Activated B cell treated with CpG ODN at 0.5 μM for 24 hours (primary cell): ENCODE results near the gene PDIA5. TPM values are rescaled to one million over a fixed set of nuclear protein-coding genes. Genes with fewer than 3 reads are reported as not detected.

ENCODE experiments used
- ATAC-seq: fragments of 200-7000 bp; cut with Tn5 transposase; one replicate; pipeline ENCODE4 v1.10.0; 2021; ENCODE audit warnings: low read depth, mild to moderate bottlenecking, moderate library complexity
- CTCF ChIA-PET: fragments of 350-600 bp; sonication (Branson Sonifier 250); formaldehyde crosslinking; loops from one replicate; lab custom pipeline; 2021; ENCODE audit warnings: antibody characterized with exemption; lab: Charles Lee
- POLR2A ChIA-PET: fragments of 350-600 bp; sonication (Branson Sonifier 250); formaldehyde crosslinking; loops from one replicate; lab custom pipeline; 2021; ENCODE audit warnings: antibody characterized with exemption; lab: Charles Lee
- DNase-seq: peaks from one replicate; pipeline ENCODE4 v3.0.0; 2022
- H3K27ac Mint-ChIP-seq: one replicate; pipeline ENCODE4 v1.8.0; 2020; ENCODE audit warnings: mixed read lengths
- H3K27me3 Mint-ChIP-seq: one replicate; pipeline ENCODE4 v1.8.0; 2021; ENCODE audit warnings: mixed read lengths
- H3K36me3 Mint-ChIP-seq: one replicate; pipeline ENCODE4 v1.8.0; 2021; ENCODE audit warnings: low read depth, mixed read lengths
- H3K4me1 Mint-ChIP-seq: one replicate; pipeline ENCODE4 v1.8.0; 2021; ENCODE audit warnings: mixed read lengths
- H3K4me3 Mint-ChIP-seq: one replicate; pipeline ENCODE4 v1.8.0; 2020; ENCODE audit warnings: mild to moderate bottlenecking, mixed read lengths
- H3K9me3 Mint-ChIP-seq: one replicate; pipeline ENCODE4 v1.8.0; 2020; ENCODE audit warnings: mixed read lengths
- intact Hi-C: fragments of 100-400 bp; cut with micrococcal nuclease; formaldehyde crosslinking; loops from one replicate; pipeline ENCODE4 v1.15.1; 2024
- total RNA-seq: library from RNA; stranded (reverse); gene quantifications from 2 replicates; pipeline ENCODE4 v1.2.3, GENCODE V29; 2022
- TF ChIP-seq, protein P1 (sequence below): fragments of 200-600 bp; IDR thresholded peaks from one replicate; pipeline ENCODE4 v1.8.0; 2022; ENCODE audit warnings: antibody characterized with exemption, mild to moderate bottlenecking

Gene PDIA5
- total RNA-seq, 1 donor from 2014 or later = 8.5 TPM

DNA sequence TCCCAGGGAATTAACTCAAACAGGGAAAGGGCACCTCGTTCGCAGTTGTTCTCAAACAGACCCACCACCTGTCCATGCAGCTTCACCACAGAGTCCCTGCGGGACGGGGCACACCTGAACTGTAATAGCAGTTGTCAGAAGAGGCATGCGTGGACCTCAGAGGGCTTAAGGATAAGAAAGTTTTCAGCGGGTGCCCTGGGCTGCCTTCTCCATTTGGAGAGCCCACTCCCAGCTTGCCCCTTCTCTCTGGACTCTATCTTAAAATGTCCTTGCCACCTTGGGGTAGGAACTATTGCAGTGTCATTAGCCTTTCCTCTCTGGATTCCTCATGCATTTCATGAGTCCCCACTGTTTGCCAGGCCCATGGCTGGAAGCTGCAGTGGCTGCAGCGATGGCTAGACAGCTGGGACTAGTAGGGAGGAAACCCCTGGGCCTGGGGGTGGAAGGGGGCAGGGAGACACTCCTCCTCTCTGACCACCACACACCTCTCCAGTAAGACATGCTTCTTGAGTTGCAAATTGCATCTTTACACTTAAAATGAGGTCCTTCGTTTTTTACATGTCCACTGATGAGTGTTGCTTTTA is 33.5 kb downstream of the PDIA5 start:
- ChIA-PET POLR2A (no interaction called here), CTCF (interaction anchor here (0.6 to 1.6 kb wide), 2 partner anchors 11 to 842 kb away, joined by 3 to 6 read pairs; no protein-coding TSS in a partner anchor)
- intact Hi-C loops = no loop called here
- Mint-ChIP-seq H3K36me3 (peaks cover 22% of the 10 kb centered on the region), H3K27me3 (no peaks in the 10 kb centered on the region), H3K4me1 (peaks cover 7% of the 10 kb centered on the region), H3K4me3 (no peak overlapping the region), H3K9me3 (no peaks in the 10 kb centered on the region), H3K27ac (no peak overlapping the region)
- no peak for DNase-seq
- ATAC-seq = no peak
- TF ChIP-seq, protein P1, sequence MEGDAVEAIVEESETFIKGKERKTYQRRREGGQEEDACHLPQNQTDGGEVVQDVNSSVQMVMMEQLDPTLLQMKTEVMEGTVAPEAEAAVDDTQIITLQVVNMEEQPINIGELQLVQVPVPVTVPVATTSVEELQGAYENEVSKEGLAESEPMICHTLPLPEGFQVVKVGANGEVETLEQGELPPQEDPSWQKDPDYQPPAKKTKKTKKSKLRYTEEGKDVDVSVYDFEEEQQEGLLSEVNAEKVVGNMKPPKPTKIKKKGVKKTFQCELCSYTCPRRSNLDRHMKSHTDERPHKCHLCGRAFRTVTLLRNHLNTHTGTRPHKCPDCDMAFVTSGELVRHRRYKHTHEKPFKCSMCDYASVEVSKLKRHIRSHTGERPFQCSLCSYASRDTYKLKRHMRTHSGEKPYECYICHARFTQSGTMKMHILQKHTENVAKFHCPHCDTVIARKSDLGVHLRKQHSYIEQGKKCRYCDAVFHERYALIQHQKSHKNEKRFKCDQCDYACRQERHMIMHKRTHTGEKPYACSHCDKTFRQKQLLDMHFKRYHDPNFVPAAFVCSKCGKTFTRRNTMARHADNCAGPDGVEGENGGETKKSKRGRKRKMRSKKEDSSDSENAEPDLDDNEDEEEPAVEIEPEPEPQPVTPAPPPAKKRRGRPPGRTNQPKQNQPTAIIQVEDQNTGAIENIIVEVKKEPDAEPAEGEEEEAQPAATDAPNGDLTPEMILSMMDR = no peak

DNA sequence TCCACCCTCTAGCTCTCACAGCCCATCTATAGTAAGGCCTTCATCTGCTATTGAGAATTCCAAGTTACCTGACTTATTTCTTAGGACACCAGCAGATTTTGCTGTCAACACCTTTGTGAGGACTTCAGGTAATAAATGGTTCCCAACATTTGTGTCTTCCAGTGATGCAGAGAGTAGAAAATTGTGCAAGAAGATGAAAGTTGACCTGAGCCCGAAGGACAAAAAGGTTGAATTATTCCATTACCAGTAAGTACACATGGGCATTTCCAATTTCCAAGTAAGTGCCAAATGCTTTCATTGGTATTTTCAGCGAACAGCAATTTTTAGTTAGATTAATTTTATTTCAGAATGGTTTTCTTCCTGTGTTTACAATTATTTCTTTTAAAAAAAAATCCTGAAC is 35.4 kb downstream of the PDIA5 start:
- Mint-ChIP-seq H3K4me1 (peaks cover 18% of the 10 kb centered on the region), H3K4me3 (no peak overlapping the region), H3K27ac (no peak overlapping the region), H3K9me3 (no peaks in the 10 kb centered on the region), H3K36me3 (peaks cover 17% of the 10 kb centered on the region), H3K27me3 (no peaks in the 10 kb centered on the region)
- ChIA-PET CTCF (no interaction called here), POLR2A (no interaction called here)
- DNase-seq (no peak), ATAC-seq (no peak)
- TF ChIP-seq, protein P1 = no peak
- intact Hi-C loops = no loop called here

DNA sequence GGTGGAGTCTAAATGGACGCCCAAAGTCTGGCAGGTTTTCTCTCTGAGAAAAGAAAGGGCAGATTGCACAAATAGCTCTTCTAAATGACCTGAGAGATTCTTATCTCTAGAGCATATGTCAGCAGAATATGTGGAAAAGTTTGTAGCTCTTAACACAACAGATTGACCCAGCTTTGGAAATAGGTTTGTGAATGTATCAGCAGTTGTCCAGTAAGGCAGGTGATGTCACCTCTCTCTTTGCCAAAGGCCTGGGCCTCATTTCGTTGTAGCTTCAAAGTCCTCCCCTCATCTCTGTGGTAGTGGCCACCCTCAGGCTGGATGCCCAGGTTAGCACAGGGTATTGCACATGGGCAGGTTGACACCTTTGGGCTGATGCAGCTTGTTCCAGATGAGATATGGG is 36.0 kb downstream of the PDIA5 start:
- POLR2A ChIA-PET = interaction anchor here (0.6 kb wide), 1 partner anchor 149 kb away, joined by 6 read pairs; no protein-coding TSS in a partner anchor
- no peak for DNase-seq
- no peak for ATAC-seq

DNA sequence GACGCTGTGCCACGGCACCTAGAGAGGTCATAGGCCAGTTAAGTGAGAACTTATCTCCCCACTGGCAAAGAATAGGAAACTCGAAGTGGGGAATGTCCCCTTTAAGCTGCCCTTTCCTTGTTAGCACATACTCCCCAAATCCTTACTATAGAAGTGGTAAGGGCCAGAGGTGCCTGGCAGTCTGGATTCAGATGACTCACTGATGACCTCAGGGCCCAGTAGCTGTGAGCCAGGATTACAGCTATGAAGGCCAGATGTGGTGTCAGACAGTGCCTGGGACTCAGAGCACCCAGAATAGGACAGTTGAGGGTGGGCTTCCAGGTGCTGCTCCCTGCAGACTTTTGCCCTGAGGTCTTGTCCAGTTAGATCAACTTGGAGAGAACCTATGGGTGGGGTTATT is 37.7 kb downstream of the PDIA5 start:
- no peak for DNase-seq
- no peak for ATAC-seq
- Mint-ChIP-seq H3K4me1 (peaks cover 18% of the 10 kb centered on the region), H3K4me3 (no peak overlapping the region), H3K36me3 (peaks cover 20% of the 10 kb centered on the region), H3K9me3 (no peaks in the 10 kb centered on the region), H3K27me3 (no peaks in the 10 kb centered on the region), H3K27ac (no peak overlapping the region)
- CTCF ChIA-PET = no interaction called here
- TF ChIP-seq, protein P1 = no peak
- intact Hi-C loops = no loop called here
- POLR2A ChIA-PET = no interaction called here

More for the DNA sequence above, 36.0 kb downstream of the PDIA5 start:
- TF ChIP-seq, protein P1 = no peak
- intact Hi-C loops = no loop called here
- no peaks in the 10 kb centered on the region for H3K9me3 Mint-ChIP-seq
- peaks cover 18% of the 10 kb centered on the region for H3K4me1 Mint-ChIP-seq
- CTCF ChIA-PET = no interaction called here
- H3K4me3 Mint-ChIP-seq = no peak overlapping the region
- peaks cover 17% of the 10 kb centered on the region for H3K36me3 Mint-ChIP-seq
- H3K27me3 Mint-ChIP-seq = no peaks in the 10 kb centered on the region
- no peak overlapping the region for H3K27ac Mint-ChIP-seq

DNA sequence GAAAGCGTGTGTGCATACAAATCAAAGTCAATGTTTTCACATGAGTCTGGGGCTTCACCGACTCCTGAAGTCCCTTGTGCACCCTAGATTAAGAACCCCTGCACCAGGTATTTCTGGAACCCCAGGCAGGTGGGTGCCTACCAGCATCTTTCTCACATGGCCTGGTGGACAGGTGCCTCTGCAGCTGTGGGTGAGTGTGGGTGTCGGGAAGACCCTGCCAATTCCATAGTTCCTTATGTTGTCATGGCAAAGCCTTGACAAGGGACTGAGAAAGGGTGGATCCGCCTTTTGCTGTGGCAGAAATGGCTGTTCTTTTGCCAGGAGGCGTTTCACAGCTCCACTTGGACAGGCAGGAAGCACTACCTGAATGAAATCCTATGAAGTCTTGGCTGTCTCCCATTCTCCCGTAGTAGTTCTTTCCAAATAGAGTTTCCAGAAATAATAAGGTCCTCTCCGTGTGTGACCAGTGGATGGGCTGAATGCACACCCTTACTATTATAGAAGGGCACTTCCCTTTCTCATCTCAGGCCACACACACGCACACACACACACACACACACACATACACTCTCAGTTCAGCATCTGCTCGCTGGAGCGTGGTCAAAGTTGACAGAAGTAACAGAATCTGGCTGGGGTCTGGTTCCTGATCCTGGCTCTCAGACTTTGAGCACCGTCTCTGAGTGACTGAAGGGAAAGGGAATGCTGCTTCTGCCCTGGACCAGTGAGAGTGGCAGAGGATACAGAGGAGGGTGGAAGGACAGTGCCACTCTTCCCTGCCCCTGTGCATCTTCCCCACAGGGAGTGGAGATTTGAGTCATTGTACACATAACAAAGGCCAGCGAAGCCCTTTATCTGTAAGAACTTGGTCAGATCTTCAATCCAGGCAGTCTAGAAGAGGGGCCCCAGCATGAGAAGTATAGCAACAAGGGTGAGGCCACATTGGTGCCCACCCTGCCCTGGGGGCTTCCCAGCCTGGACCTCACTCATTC is 38.7 kb downstream of the PDIA5 start:
- Mint-ChIP-seq H3K4me1 (peaks cover 24% of the 10 kb centered on the region), H3K4me3 (no peak overlapping the region), H3K27me3 (no peaks in the 10 kb centered on the region), H3K27ac (peak overlapping the region; percentile 37), H3K36me3 (peaks cover 20% of the 10 kb centered on the region), H3K9me3 (no peaks in the 10 kb centered on the region)
- POLR2A ChIA-PET = no interaction called here
- intact Hi-C loops = no loop called here
- DNase-seq = peak; percentile 56
- TF ChIP-seq, protein P1 = no peak
- CTCF ChIA-PET = no interaction called here
- peak; percentile 93 for ATAC-seq
